GM19372 (cell line): ENCODE measurements around the gene CSMD2.

Experiments
- ATAC-seq: cut with Tn5 transposase; IDR thresholded peaks from one replicate; pipeline ENCODE4 v1.9.1; 2021; ENCODE audit warnings: mild to moderate bottlenecking, low read depth, moderate library complexity; ENCODE audit not compliant: unreplicated experiment

Gene CSMD2

GRCh38 chr1:33586106-33586505 is 578.9 kb downstream of the CSMD2 start:
- ATAC-seq: no peak

GRCh38 chr1:33583567-33583966 is 581.5 kb downstream of the CSMD2 start:
- ATAC-seq: no peak

- ATAC-seq: no peak
Observed at GRCh38 chr1:33578557-33579448, 586.2 kb downstream of the CSMD2 start.

- no peak for ATAC-seq
Observed at GRCh38 chr1:33577663-33578062, 587.4 kb downstream of the CSMD2 start.

- ATAC-seq: no peak
Observed at GRCh38 chr1:33576821-33577599, 588.0 kb downstream of the CSMD2 start.

GRCh38 chr1:33575324-33575879 is 589.6 kb downstream of the CSMD2 start:
- ATAC-seq: no peak

- no peak for ATAC-seq
Observed at GRCh38 chr1:33573661-33574060, 591.4 kb downstream of the CSMD2 start.

GRCh38 chr1:33572387-33572786 is 592.6 kb downstream of the CSMD2 start:
- ATAC-seq: no peak

- ATAC-seq: no peak
Observed at GRCh38 chr1:33569331-33569730, 595.7 kb downstream of the CSMD2 start.

GRCh38 chr1:33563699-33564098 is 601.3 kb downstream of the CSMD2 start:
- ATAC-seq: no peak

- no peak for ATAC-seq
Observed at GRCh38 chr1:33562563-33562962, 602.5 kb downstream of the CSMD2 start.

GRCh38 chr1:33561576-33561975 is 603.5 kb downstream of the CSMD2 start:
- ATAC-seq: no peak

GRCh38 chr1:33560680-33561079 is 604.4 kb downstream of the CSMD2 start:
- ATAC-seq: no peak

GRCh38 chr1:33548721-33549120 is 616.3 kb downstream of the CSMD2 start:
- ATAC-seq: no peak

GRCh38 chr1:33548319-33548718 is 616.7 kb downstream of the CSMD2 start:
- ATAC-seq: no peak

- ATAC-seq: no peak
Observed at GRCh38 chr1:33547576-33547975, 617.5 kb downstream of the CSMD2 start.

- no peak for ATAC-seq
Observed at GRCh38 chr1:33541966-33542365, 623.1 kb downstream of the CSMD2 start.

- ATAC-seq: no peak
Observed at GRCh38 chr1:33537885-33538284, 627.1 kb downstream of the CSMD2 start.

GRCh38 chr1:33535334-33535733 is 629.7 kb downstream of the CSMD2 start:
- no peak for ATAC-seq

GRCh38 chr1:33532936-33533335 is 632.1 kb downstream of the CSMD2 start:
- ATAC-seq: no peak

GRCh38 chr1:33532250-33532649 is 632.8 kb downstream of the CSMD2 start:
- no peak for ATAC-seq
